Endothelial cell (in vitro differentiated cells): ENCODE data around the gene MAP2K3. TPM values are rescaled to one million over a fixed set of nuclear protein-coding genes. Genes with fewer than 3 reads are reported as not detected.
A peak's percentile ranks its signal among the peaks of the same experiment; 100 is the strongest.

Source experiments
- DNase-seq: peaks from one replicate; pipeline ENCODE4 v3.0.0; 2021; ENCODE audit warnings: low spot score
- H3K27ac Mint-ChIP-seq: one replicate; pipeline ENCODE4 v1.8.0; 2021; ENCODE audit warnings: mixed read lengths, inconsistent platforms; ENCODE audit not compliant: unreplicated experiment
- H3K27me3 Mint-ChIP-seq: one replicate; pipeline ENCODE4 v1.8.0; 2021; ENCODE audit warnings: mild to moderate bottlenecking, moderate library complexity, mixed read lengths, inconsistent platforms; ENCODE audit not compliant: unreplicated experiment
- H3K36me3 Mint-ChIP-seq: one replicate; pipeline ENCODE4 v1.8.0; 2021; ENCODE audit warnings: mild to moderate bottlenecking, low read depth, mixed read lengths, inconsistent platforms; ENCODE audit not compliant: unreplicated experiment
- H3K4me1 Mint-ChIP-seq: one replicate; pipeline ENCODE4 v1.8.0; 2021; ENCODE audit warnings: mild to moderate bottlenecking, mixed read lengths, inconsistent platforms; ENCODE audit not compliant: unreplicated experiment
- H3K4me3 Mint-ChIP-seq: one replicate; pipeline ENCODE4 v1.8.0; 2021; ENCODE audit warnings: mild to moderate bottlenecking, mixed read lengths, inconsistent platforms; ENCODE audit not compliant: unreplicated experiment
- H3K9me3 Mint-ChIP-seq: one replicate; pipeline ENCODE4 v1.8.0; 2021; ENCODE audit warnings: mixed read lengths, inconsistent platforms; ENCODE audit not compliant: unreplicated experiment
- CTCF ChIP-seq: fragments of 200-600 bp; sonication (generic); IDR thresholded peaks from one replicate; pipeline ENCODE4 v1.5.0; 2021; ENCODE audit warnings: antibody characterized with exemption; ENCODE audit not compliant: unreplicated experiment
- total RNA-seq: library from RNA; stranded (reverse); fragmentation: NEBNext Ultra II Directional; extraction: Animal tissue kit (Norgen Biotek cat#: 25700); gene quantifications from one replicate; pipeline ENCODE4 v1.2.1, GENCODE V29; 2021; ENCODE audit not compliant: unreplicated experiment

The MAP2K3 gene
- total RNA-seq, 1 donor from 2014 or later, result 65.8 TPM

DNA sequence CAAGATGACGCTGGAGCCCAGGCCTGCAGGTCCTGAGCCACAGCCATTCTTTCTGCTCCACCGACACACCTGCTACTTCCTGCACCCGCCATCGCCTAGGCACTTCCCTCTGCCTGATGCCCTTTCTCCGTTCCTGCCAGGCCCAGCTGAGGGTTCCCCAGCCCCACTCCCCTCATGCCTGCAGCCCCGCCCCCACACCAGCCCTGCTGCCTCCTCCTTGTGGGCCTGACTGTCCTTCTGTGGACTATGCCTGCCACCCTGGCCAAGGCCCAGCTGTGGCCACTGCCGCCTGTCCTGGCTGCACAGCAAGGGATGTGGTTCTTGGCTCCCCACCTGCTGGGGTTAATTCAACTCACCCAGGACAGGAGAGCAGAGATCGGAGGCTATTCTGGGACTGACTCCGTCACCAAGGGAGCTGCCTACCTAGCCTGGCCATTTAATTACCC is 38.8 kb upstream of the MAP2K3 start:
- no peak for TF ChIP-seq CTCF
- DNase-seq, result no peak
- Mint-ChIP-seq H3K27ac (no peak overlapping the region), H3K27me3 (peaks cover 27% of the 10 kb centered on the region), H3K4me3 (no peak overlapping the region), H3K36me3 (peaks cover 6% of the 10 kb centered on the region), H3K4me1 (peaks cover 4% of the 10 kb centered on the region), H3K9me3 (no peaks in the 10 kb centered on the region)

DNA sequence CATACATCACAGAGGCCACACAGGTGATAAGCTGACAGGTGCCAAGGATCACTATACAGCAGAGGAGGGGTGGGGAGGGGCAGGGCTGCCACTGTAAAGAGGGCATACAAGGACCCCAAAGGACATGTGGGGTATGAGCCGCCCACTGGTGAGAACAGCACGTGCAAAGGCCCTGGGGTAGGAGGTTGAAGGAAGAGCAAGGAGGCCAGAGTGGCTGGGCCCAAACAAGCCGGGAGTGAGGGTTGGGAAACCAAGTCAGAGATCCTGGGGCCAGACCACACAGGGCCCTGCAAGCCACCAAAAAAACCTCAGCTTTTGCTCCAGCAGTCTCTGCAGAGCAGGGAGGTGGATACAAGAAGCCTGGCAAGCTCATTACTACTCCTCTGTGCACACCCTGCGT is 37.8 kb upstream of the MAP2K3 start:
- Mint-ChIP-seq H3K4me3 (no peak overlapping the region), H3K36me3 (peaks cover 6% of the 10 kb centered on the region), H3K9me3 (no peaks in the 10 kb centered on the region), H3K4me1 (peaks cover 4% of the 10 kb centered on the region), H3K27me3 (peaks cover 28% of the 10 kb centered on the region), H3K27ac (no peak overlapping the region)
- no peak for DNase-seq
- TF ChIP-seq CTCF, result no peak

GRCh38 chr17:21247552-21248258 is 36.8 kb upstream of the MAP2K3 start:
- Mint-ChIP-seq H3K36me3 (peaks cover 6% of the 10 kb centered on the region), H3K27ac (no peak overlapping the region), H3K4me1 (peaks cover 7% of the 10 kb centered on the region), H3K27me3 (peaks cover 29% of the 10 kb centered on the region), H3K9me3 (no peaks in the 10 kb centered on the region), H3K4me3 (peak overlapping the region; percentile 62)
- DNase-seq, result no peak
- TF ChIP-seq CTCF, result no peak

DNA sequence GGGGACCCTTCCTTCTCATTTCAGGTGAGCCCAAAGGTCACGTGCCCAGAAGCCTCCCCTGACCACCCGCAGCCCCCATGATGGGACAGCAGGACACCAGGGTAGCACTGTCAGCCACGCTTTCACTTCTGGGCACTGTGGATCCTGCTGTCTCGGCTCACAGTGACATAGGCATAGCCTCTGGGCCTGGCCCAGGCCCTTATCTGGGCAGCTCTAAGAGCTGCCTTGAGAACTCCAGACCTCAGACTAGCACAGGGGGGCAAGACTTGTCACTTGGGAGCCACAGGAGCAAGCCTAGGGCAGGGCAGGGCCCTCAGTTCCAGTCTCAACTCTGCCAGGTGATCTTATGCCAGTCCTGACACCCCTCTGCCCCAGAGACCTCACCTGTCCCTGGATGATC is 36.0 kb upstream of the MAP2K3 start:
- DNase-seq, result no peak
- TF ChIP-seq CTCF, result no peak
- H3K36me3 Mint-ChIP-seq, result peaks cover 6% of the 10 kb centered on the region
- H3K27me3 Mint-ChIP-seq, result peaks cover 29% of the 10 kb centered on the region
- no peaks in the 10 kb centered on the region for H3K9me3 Mint-ChIP-seq
- peaks cover 7% of the 10 kb centered on the region for H3K4me1 Mint-ChIP-seq
- no peak overlapping the region for H3K4me3 Mint-ChIP-seq
- H3K27ac Mint-ChIP-seq, result no peak overlapping the region

GRCh38 chr17:21249086-21249795 is 35.3 kb upstream of the MAP2K3 start:
- peaks cover 6% of the 10 kb centered on the region for H3K36me3 Mint-ChIP-seq
- H3K4me1 Mint-ChIP-seq, result peaks cover 7% of the 10 kb centered on the region
- H3K27ac Mint-ChIP-seq, result no peak overlapping the region
- DNase-seq, result no peak
- H3K4me3 Mint-ChIP-seq, result no peak overlapping the region
- TF ChIP-seq CTCF, result no peak
- no peaks in the 10 kb centered on the region for H3K9me3 Mint-ChIP-seq
- H3K27me3 Mint-ChIP-seq, result peaks cover 29% of the 10 kb centered on the region
